Measurements from ENCODE around the gene ELMO1. TPM values are rescaled to one million over a fixed set of nuclear protein-coding genes. Genes with fewer than 3 reads are reported as not detected.

Gene ELMO1
- total and polyA plus RNA-seq, 11 donors = 6.9 to 38.6 (median 14.7) TPM

GRCh38 chr7:37039131-37039749 is 409.4 kb downstream of the ELMO1 start:
- intact Hi-C loops (cut with DNase I) = no loop called here
- Histone ChIP-seq H3K36me3 (no peaks in the 10 kb centered on the region), H3K4me1 (peaks cover 0 to 3% (median 0%) of the 10 kb centered on the region in 12 donors), H3K9me3 (peaks cover 0 to 18% (median 10%) of the 10 kb centered on the region in 12 donors), H3K27me3 (no peaks in the 10 kb centered on the region), H3K27ac (no peak overlapping the region), H3K4me3 (no peak overlapping the region)
- WGBS, 4 donors = 86 to 96% (median 93%) methylated on average over 3 of the region's 3 CpGs
- TF ChIP-seq CTCF (IDR thresholded peaks at IDR 0.05) = no peak
- TF ChIP-seq POLR2A (IDR thresholded peaks at IDR 0.05) = no peak
- no peak for ATAC-seq
- DNase-seq = no peak

- ATAC-seq (no peak), DNase-seq (no peak)
- Histone ChIP-seq H3K27me3 (no peaks in the 10 kb centered on the region), H3K4me1 (peaks cover 0 to 3% (median 0%) of the 10 kb centered on the region in 12 donors), H3K9me3 (peaks cover 0 to 18% (median 10%) of the 10 kb centered on the region in 12 donors), H3K27ac (no peak overlapping the region), H3K36me3 (no peaks in the 10 kb centered on the region), H3K4me3 (no peak overlapping the region)
- TF ChIP-seq CTCF (IDR thresholded peaks at IDR 0.05) (no peak), POLR2A (IDR thresholded peaks at IDR 0.05) (no peak)
- intact Hi-C loops (cut with DNase I) = no loop called here
These were observed 410.0 kb downstream of the ELMO1 start for GRCh38 chr7:37038706-37039105.

GRCh38 chr7:37037286-37037685 is 411.4 kb downstream of the ELMO1 start:
- Histone ChIP-seq H3K4me3 (no peak overlapping the region), H3K27ac (no peak overlapping the region), H3K36me3 (no peaks in the 10 kb centered on the region), H3K27me3 (no peaks in the 10 kb centered on the region), H3K4me1 (peaks cover 3 to 12% (median 6%) of the 10 kb centered on the region in 12 donors), H3K9me3 (peaks cover 0 to 18% (median 10%) of the 10 kb centered on the region in 12 donors)
- intact Hi-C loops (cut with DNase I) = no loop called here
- TF ChIP-seq POLR2A (IDR thresholded peaks at IDR 0.05) (no peak), CTCF (IDR thresholded peaks at IDR 0.05) (no peak)
- DNase-seq (no peak), ATAC-seq (no peak)
- 62 to 69% (median 66%) methylated on average over 5 of the region's 5 CpGs for WGBS, 4 donors

GRCh38 chr7:37035631-37036030 is 413.0 kb downstream of the ELMO1 start:
- Histone ChIP-seq H3K36me3 (no peaks in the 10 kb centered on the region), H3K4me1 (peaks cover 8 to 26% (median 18%) of the 10 kb centered on the region in 12 donors), H3K27me3 (no peaks in the 10 kb centered on the region), H3K27ac (no peak overlapping the region), H3K9me3 (peaks cover 0 to 18% (median 10%) of the 10 kb centered on the region in 12 donors), H3K4me3 (no peak overlapping the region)
- TF ChIP-seq POLR2A (IDR thresholded peaks at IDR 0.05) (no peak), CTCF (IDR thresholded peaks at IDR 0.05) (no peak)
- intact Hi-C loops (cut with DNase I) = no loop called here
- ATAC-seq = no peak
- no peak for DNase-seq

All from heart left ventricle (tissue), 16 donors.